GM23338 (cell line): ENCODE results near the gene PAFAH2. TPM values are rescaled to one million over a fixed set of nuclear protein-coding genes. Genes with fewer than 3 reads are reported as not detected.

Experiments used
- ATAC-seq: fragments of 200-7000 bp; cut with Tn5 transposase; 3 replicates; pipeline ENCODE4 v1.9.1; 2020
- DNase-seq: peaks from one replicate; pipeline ENCODE4 v3.0.0-alpha.2; 2015; ENCODE audit warnings: low spot score
- H2AFZ ChIP-seq: fragments of 200-600 bp; sonication (generic); 2 replicates; pipeline ENCODE4 v1.8.0; 2016; ENCODE audit warnings: antibody characterized with exemption, mild to moderate bottlenecking, moderate library complexity
- H3F3A ChIP-seq: fragments of 200-600 bp; sonication (generic); replicated peaks from 2 replicates; pipeline ENCODE4 v1.8.0; 2017; ENCODE audit warnings: antibody characterized with exemption, mixed run types, low read depth
- H3K27ac ChIP-seq: fragments of 200-600 bp; sonication (generic); 2 replicates; pipeline ENCODE4 v1.6.1; 2016; ENCODE audit warnings: low read depth
- H3K27me3 ChIP-seq: fragments of 200-600 bp; sonication (generic); 2 replicates; pipeline ENCODE4 v1.8.0; 2016; ENCODE audit warnings: mild to moderate bottlenecking, mixed run types, moderate library complexity; ENCODE audit not compliant: insufficient read depth
- H3K36me3 ChIP-seq: fragments of 200-600 bp; sonication (generic); 2 replicates; pipeline ENCODE4 v1.8.0; 2016; ENCODE audit warnings: mild to moderate bottlenecking; ENCODE audit not compliant: insufficient read depth
- H3K4me1 ChIP-seq: fragments of 200-600 bp; sonication (generic); 2 replicates; pipeline ENCODE4 v1.8.0; 2016; ENCODE audit warnings: mild to moderate bottlenecking, moderate library complexity; ENCODE audit not compliant: insufficient read depth
- H3K4me2 ChIP-seq: fragments of 200-600 bp; sonication (generic); 2 replicates; pipeline ENCODE4 v1.7.1; 2017; ENCODE audit warnings: mixed run types
- H3K4me3 ChIP-seq: fragments of 200-600 bp; sonication (generic); 2 replicates; pipeline ENCODE4 v1.6.1; 2016; ENCODE audit warnings: mixed run types
- H3K79me2 ChIP-seq: fragments of 200-600 bp; sonication (generic); replicated peaks from 2 replicates; pipeline ENCODE4 v1.8.0; 2017; ENCODE audit warnings: mild to moderate bottlenecking; ENCODE audit not compliant: insufficient read depth
- H3K9me2 ChIP-seq: fragments of 200-600 bp; sonication (generic); 2 replicates; pipeline ENCODE4 v1.8.0; 2017; ENCODE audit not compliant: insufficient read depth
- H4K20me1 ChIP-seq: fragments of 200-600 bp; sonication (generic); replicated peaks from 2 replicates; pipeline ENCODE4 v1.8.0; 2017; ENCODE audit warnings: mild to moderate bottlenecking; ENCODE audit not compliant: insufficient read depth
- H3K27ac Mint-ChIP-seq: 2 replicates; pipeline ENCODE4 v1.8.0; 2020; ENCODE audit warnings: inconsistent platforms, mild to moderate bottlenecking, moderate library complexity, mixed read lengths
- H3K27me3 Mint-ChIP-seq: 3 replicates; pipeline ENCODE4 v1.8.0; 2022; ENCODE audit warnings: low read depth, mild to moderate bottlenecking, moderate library complexity, mixed read lengths, inconsistent platforms; ENCODE audit not compliant: insufficient read depth, poor library complexity
- H3K36me3 Mint-ChIP-seq: 3 replicates; pipeline ENCODE4 v1.8.0; 2021; ENCODE audit warnings: low read depth, mild to moderate bottlenecking, inconsistent platforms, moderate library complexity, mixed read lengths
- H3K4me1 Mint-ChIP-seq: 3 replicates; pipeline ENCODE4 v1.8.0; 2020; ENCODE audit warnings: mild to moderate bottlenecking, inconsistent platforms, mixed read lengths
- H3K4me3 Mint-ChIP-seq: 3 replicates; pipeline ENCODE4 v1.8.0; 2021; ENCODE audit warnings: moderate library complexity, mild to moderate bottlenecking, inconsistent platforms, mixed read lengths
- H3K9me3 Mint-ChIP-seq: 3 replicates; pipeline ENCODE4 v1.8.0; 2020; ENCODE audit warnings: moderate library complexity, mild to moderate bottlenecking, inconsistent platforms, mixed read lengths
- CREB1 ChIP-seq: fragments of 250-450 bp; sonication (Bioruptor Pico); IDR thresholded peaks from 2 replicates; pipeline ENCODE4 v1.5.0; 2020; ENCODE audit warnings: low read depth, mild to moderate bottlenecking, moderate library complexity
- ETS1 ChIP-seq: IDR thresholded peaks from 2 replicates; pipeline ENCODE4 v1.6.1; 2016; ENCODE audit warnings: antibody characterized with exemption
- EZH2 ChIP-seq: fragments of 200-600 bp; sonication (generic); IDR thresholded peaks from one replicate; pipeline ENCODE4 v1.8.0; 2017; ENCODE audit warnings: antibody characterized with exemption, mild to moderate bottlenecking, low read depth; ENCODE audit not compliant: unreplicated experiment
- EZH2phosphoT487 ChIP-seq: fragments of 200-600 bp; sonication (generic); IDR thresholded peaks from one replicate; pipeline ENCODE4 v1.8.1; 2018; ENCODE audit warnings: antibody characterized with exemption; ENCODE audit not compliant: unreplicated experiment
- JUNB ChIP-seq: IDR thresholded peaks from one replicate; pipeline ENCODE4 v1.6.1; 2016; ENCODE audit warnings: antibody characterized with exemption; ENCODE audit not compliant: unreplicated experiment
- NANOG ChIP-seq: IDR thresholded peaks from 2 replicates; pipeline ENCODE4 v1.6.1; 2016; ENCODE audit warnings: antibody characterized with exemption, borderline replicate concordance
- POLR2AphosphoS5 ChIP-seq: IDR thresholded peaks from 2 replicates; pipeline ENCODE4 v1.6.1; 2016; ENCODE audit warnings: antibody characterized with exemption, low read depth
- REST ChIP-seq: IDR thresholded peaks from one replicate; pipeline ENCODE4 v1.6.1; 2018; ENCODE audit warnings: antibody characterized with exemption; ENCODE audit not compliant: unreplicated experiment
- STAT1 ChIP-seq: IDR thresholded peaks from one replicate; pipeline ENCODE4 v1.6.1; 2016; ENCODE audit warnings: antibody characterized with exemption; ENCODE audit not compliant: unreplicated experiment
- ZNF114 ChIP-seq: fragments of 250-450 bp; sonication (Bioruptor Pico); IDR thresholded peaks from 2 replicates; pipeline ENCODE4 v1.5.0; 2020; ENCODE audit warnings: mild to moderate bottlenecking, moderate library complexity
- ZNF331 ChIP-seq: fragments of 250-450 bp; sonication (Bioruptor Pico); IDR thresholded peaks from 2 replicates; pipeline ENCODE4 v1.5.0; 2020; ENCODE audit warnings: low read depth, mild to moderate bottlenecking, moderate library complexity
- polyA plus RNA-seq: library from polyadenylated mRNA; unstranded; fragments of >200 nt; fragmentation: Nextera tagmentation; extraction: Ambion mirVana; gene quantifications from 2 replicates; pipeline ENCODE4 v1.2.1, GENCODE V29; 2016
- total RNA-seq: library from RNA; depleted of rRNA; stranded (reverse); fragments of >200 nt; shearing (Covaris generic); gene quantifications from 2 replicates; pipeline ENCODE4 v1.2.3, GENCODE V29; 2014

PAFAH2 gene
- total and polyA plus RNA-seq, 2 experiments from 2014 or later = 5.7 to 10.3 TPM

GRCh38 chr1:25959611-25960010 is 38.3 kb downstream of the PAFAH2 start:
- H3F3A ChIP-seq = no peaks in the 10 kb centered on the region
- Mint-ChIP-seq H3K36me3 (peaks cover 48% of the 10 kb centered on the region), H3K9me3 (peaks cover 4% of the 10 kb centered on the region; the same call in 1 of the 3 replicates), H3K27me3 (no peaks in the 10 kb centered on the region), H3K27ac (no peak overlapping the region), H3K4me3 (no peak overlapping the region), H3K4me1 (peaks cover 3% of the 10 kb centered on the region; the same call in 2 of the 3 replicates)
- no peaks in the 10 kb centered on the region for H3K4me1 ChIP-seq
- DNase-seq = no peak
- no peaks in the 10 kb centered on the region; the same call in 1 of the 2 replicates for H4K20me1 ChIP-seq
- no peaks in the 10 kb centered on the region for H3K79me2 ChIP-seq
- H3K36me3 ChIP-seq = peaks cover 4% of the 10 kb centered on the region; the same call in 1 of the 2 replicates
- no peak overlapping the region for H2AFZ ChIP-seq
- no peaks in the 10 kb centered on the region for H3K27me3 ChIP-seq
- H3K9me2 ChIP-seq = no peaks in the 10 kb centered on the region
- H3K27ac ChIP-seq = no peak overlapping the region
- no peak overlapping the region for H3K4me3 ChIP-seq
- no peak for ATAC-seq
- H3K4me2 ChIP-seq = no peak overlapping the region
- no peak for TF ChIP-seq ETS1
- no peak for TF ChIP-seq JUNB
- TF ChIP-seq EZH2phosphoT487 = no peak

DNA sequence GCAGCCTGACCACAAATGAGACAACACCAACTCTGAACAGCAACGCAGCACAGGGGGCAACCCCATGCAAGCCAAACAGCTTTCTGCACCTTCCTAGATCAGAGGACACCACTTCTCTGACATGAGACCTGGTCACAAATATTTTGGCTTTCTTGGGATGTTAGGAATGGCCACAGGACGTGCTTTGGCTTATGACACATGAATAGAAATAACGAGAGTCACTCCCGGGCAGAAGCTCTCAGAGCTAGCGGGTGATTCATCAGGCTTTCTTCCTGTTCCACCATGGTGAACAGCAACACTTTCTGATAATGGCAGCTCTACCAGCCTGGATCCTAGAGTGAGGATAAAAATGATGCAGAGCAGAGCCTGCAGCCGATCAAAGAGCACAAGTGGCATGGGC is 39.4 kb downstream of the PAFAH2 start:
- H2AFZ ChIP-seq = no peak overlapping the region
- no peaks in the 10 kb centered on the region for H3K9me2 ChIP-seq
- H3K79me2 ChIP-seq = no peaks in the 10 kb centered on the region
- peaks cover 44% of the 10 kb centered on the region for H3K36me3 Mint-ChIP-seq
- peaks cover 4% of the 10 kb centered on the region; the same call in 1 of the 3 replicates for H3K9me3 Mint-ChIP-seq
- no peaks in the 10 kb centered on the region for H3K27me3 ChIP-seq
- no peak for DNase-seq
- no peak overlapping the region for H3K27ac ChIP-seq
- H3K4me1 ChIP-seq = peaks cover 4% of the 10 kb centered on the region; the same call in 1 of the 2 replicates
- peaks cover 4% of the 10 kb centered on the region; the same call in 1 of the 2 replicates for H3K36me3 ChIP-seq
- H3K4me2 ChIP-seq = no peak overlapping the region
- peaks cover 1% of the 10 kb centered on the region for H3K27me3 Mint-ChIP-seq
- H3K4me1 Mint-ChIP-seq = peaks cover 8% of the 10 kb centered on the region
- H3F3A ChIP-seq = no peaks in the 10 kb centered on the region
- ATAC-seq = no peak
- no peaks in the 10 kb centered on the region; the same call in 1 of the 2 replicates for H4K20me1 ChIP-seq
- H3K27ac Mint-ChIP-seq = no peak overlapping the region
- H3K4me3 Mint-ChIP-seq = no peak overlapping the region
- no peak overlapping the region for H3K4me3 ChIP-seq
- TF ChIP-seq EZH2phosphoT487 (no peak), POLR2AphosphoS5 (no peak), CREB1 (no peak), ETS1 (no peak), REST (no peak), JUNB (no peak), ZNF331 (CRISPR knock-in tag) (no peak), EZH2 (no peak), ZNF114 (CRISPR knock-in tag) (no peak), NANOG (no peak), STAT1 (no peak)
